ENCODE results near the gene GTF3C5.
A peak's percentile ranks its signal among the peaks of the same experiment; 100 is the strongest.

GTF3C5 gene

GRCh38 chr9:133050781-133051180 lies 20.0 kb downstream of the GTF3C5 start:
- DNase-seq (ENCODE audit: low read depth), result no peak

GRCh38 chr9:133051281-133051900 lies 20.6 kb downstream of the GTF3C5 start:
- DNase-seq (ENCODE audit: low read depth), result no peak
- no peak overlapping the region for H3K4me3 ChIP-seq (ENCODE audit: control insufficient read depth, low read depth, low read length)
- TF ChIP-seq CTCF (conservative IDR thresholded peaks at IDR 0.05; ENCODE audit: control insufficient read depth, insufficient read depth, low read depth, low read length), result no peak

More at GRCh38 chr9:133050781-133051180, 20.0 kb downstream of the GTF3C5 start:
- no peak overlapping the region for H3K4me3 ChIP-seq (ENCODE audit: control insufficient read depth, low read depth, low read length)
- TF ChIP-seq CTCF (conservative IDR thresholded peaks at IDR 0.05; ENCODE audit: control insufficient read depth, insufficient read depth, low read depth, low read length), result no peak

- no peak for TF ChIP-seq CTCF (conservative IDR thresholded peaks at IDR 0.05; ENCODE audit: control insufficient read depth, insufficient read depth, low read depth, low read length)
- no peak for DNase-seq (ENCODE audit: low read depth)
Measured at GRCh38 chr9:133051966-133052539, 21.3 kb downstream of the GTF3C5 start.

GRCh38 chr9:133054194-133054890 lies 23.5 kb downstream of the GTF3C5 start:
- no peak for TF ChIP-seq CTCF (conservative IDR thresholded peaks at IDR 0.05; ENCODE audit: control insufficient read depth, insufficient read depth, low read depth, low read length)
- DNase-seq (ENCODE audit: low read depth), result no peak
- H3K4me3 ChIP-seq (ENCODE audit: control insufficient read depth, low read depth, low read length), result no peak overlapping the region

More at GRCh38 chr9:133051966-133052539, 21.3 kb downstream of the GTF3C5 start:
- H3K4me3 ChIP-seq (ENCODE audit: control insufficient read depth, low read depth, low read length), result no peak overlapping the region

GRCh38 chr9:133054966-133055365 lies 24.2 kb downstream of the GTF3C5 start:
- H3K4me3 ChIP-seq (ENCODE audit: control insufficient read depth, low read depth, low read length), result no peak overlapping the region
- DNase-seq (ENCODE audit: low read depth), result peak; percentile 19
- no peak for TF ChIP-seq CTCF (conservative IDR thresholded peaks at IDR 0.05; ENCODE audit: control insufficient read depth, insufficient read depth, low read depth, low read length)

GRCh38 chr9:133055788-133056420 lies 25.1 kb downstream of the GTF3C5 start:
- no peak for DNase-seq (ENCODE audit: low read depth)
- no peak for TF ChIP-seq CTCF (conservative IDR thresholded peaks at IDR 0.05; ENCODE audit: control insufficient read depth, insufficient read depth, low read depth, low read length)
- H3K4me3 ChIP-seq (ENCODE audit: control insufficient read depth, low read depth, low read length), result no peak overlapping the region
